ENCODE data around the gene CNGB1.

- TF ChIP-seq CTCF (conservative IDR thresholded peaks at IDR 0.05; ENCODE audit: low read length) (no peak), EZH2phosphoT487 (IDR thresholded peaks at IDR 0.05; ENCODE audit: borderline replicate concordance) (no peak)
These were observed 31.5 kb upstream of the CNGB1 start for GRCh38 chr16:58002416-58002800.

Data from Loucy (cell line).